ENCODE measurements around the gene TGFBI. TPM values are rescaled to one million over a fixed set of nuclear protein-coding genes. Genes with fewer than 3 reads are reported as not detected.

TGFBI gene
- total and polyA plus RNA-seq, 2 experiments from 2014 or later, result 2.9 to 10.2 TPM

DNA sequence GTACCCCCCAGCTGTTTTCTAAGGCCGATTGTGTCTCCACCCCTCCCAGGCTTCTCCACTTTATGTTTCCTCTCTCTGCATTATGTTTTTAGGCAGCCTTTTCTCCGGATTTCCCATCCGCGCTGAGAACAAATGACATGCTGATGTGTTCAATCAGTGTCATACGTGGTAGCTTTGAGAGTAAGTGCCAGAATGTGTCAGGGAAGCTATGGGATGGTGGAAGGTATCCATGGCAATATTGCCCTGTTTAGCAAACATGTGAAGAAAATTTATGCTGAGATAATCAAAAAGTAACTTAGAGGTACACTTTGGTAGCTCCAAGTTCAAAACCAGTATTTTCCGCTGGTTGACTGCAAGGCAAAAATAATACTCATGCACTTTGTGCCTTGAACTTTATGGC lies 37.4 kb upstream of the TGFBI start:
- H3K9me3 ChIP-seq (ENCODE audit: low read depth), result no peaks in the 10 kb centered on the region
- TF ChIP-seq, protein P1, sequence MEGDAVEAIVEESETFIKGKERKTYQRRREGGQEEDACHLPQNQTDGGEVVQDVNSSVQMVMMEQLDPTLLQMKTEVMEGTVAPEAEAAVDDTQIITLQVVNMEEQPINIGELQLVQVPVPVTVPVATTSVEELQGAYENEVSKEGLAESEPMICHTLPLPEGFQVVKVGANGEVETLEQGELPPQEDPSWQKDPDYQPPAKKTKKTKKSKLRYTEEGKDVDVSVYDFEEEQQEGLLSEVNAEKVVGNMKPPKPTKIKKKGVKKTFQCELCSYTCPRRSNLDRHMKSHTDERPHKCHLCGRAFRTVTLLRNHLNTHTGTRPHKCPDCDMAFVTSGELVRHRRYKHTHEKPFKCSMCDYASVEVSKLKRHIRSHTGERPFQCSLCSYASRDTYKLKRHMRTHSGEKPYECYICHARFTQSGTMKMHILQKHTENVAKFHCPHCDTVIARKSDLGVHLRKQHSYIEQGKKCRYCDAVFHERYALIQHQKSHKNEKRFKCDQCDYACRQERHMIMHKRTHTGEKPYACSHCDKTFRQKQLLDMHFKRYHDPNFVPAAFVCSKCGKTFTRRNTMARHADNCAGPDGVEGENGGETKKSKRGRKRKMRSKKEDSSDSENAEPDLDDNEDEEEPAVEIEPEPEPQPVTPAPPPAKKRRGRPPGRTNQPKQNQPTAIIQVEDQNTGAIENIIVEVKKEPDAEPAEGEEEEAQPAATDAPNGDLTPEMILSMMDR (IDR thresholded peaks at IDR 0.05; ENCODE audit: low read depth, low read length), result no peak
- peaks cover 3% of the 10 kb centered on the region for H3K27me3 ChIP-seq
- DNase-seq (ENCODE audit: low read depth in 1 of 2, low spot score in 1 of 2), result no peak
- H3K4me3 ChIP-seq, result no peak overlapping the region
- H3K4me1 ChIP-seq (ENCODE audit: low read depth), result no peaks in the 10 kb centered on the region
- H3K36me3 ChIP-seq, result no peaks in the 10 kb centered on the region
- H3K27ac ChIP-seq, result no peak overlapping the region

DNA sequence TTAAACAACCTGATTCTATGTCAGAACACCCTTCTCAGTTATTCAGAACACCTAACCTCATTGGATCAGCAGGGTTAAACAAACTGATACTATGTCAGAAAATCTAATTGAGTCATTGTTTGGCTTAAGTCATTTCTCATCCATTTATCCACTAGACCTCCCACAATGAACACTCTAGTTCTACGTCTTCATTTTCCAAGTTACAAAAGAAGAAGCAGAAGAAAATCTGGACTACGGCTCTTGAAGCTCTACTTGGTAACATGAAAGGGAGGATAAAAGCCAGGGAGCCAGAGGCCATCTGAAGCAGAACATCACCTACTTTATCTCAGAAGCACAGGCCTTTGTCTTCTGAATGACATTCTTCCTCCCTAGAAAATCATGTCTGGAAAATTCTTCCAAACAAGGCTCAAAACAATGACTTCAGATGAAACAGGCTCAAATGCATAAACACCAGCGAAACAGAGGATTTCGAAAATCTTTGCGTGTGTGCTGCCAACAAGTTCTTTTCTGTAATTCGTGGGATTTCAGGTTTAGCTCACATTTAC lies 35.4 kb upstream of the TGFBI start:
- TF ChIP-seq, protein P1 (IDR thresholded peaks at IDR 0.05; ENCODE audit: low read depth, low read length), result no peak
- no peaks in the 10 kb centered on the region for H3K4me1 ChIP-seq (ENCODE audit: low read depth)
- no peak overlapping the region for H3K27ac ChIP-seq

DNA sequence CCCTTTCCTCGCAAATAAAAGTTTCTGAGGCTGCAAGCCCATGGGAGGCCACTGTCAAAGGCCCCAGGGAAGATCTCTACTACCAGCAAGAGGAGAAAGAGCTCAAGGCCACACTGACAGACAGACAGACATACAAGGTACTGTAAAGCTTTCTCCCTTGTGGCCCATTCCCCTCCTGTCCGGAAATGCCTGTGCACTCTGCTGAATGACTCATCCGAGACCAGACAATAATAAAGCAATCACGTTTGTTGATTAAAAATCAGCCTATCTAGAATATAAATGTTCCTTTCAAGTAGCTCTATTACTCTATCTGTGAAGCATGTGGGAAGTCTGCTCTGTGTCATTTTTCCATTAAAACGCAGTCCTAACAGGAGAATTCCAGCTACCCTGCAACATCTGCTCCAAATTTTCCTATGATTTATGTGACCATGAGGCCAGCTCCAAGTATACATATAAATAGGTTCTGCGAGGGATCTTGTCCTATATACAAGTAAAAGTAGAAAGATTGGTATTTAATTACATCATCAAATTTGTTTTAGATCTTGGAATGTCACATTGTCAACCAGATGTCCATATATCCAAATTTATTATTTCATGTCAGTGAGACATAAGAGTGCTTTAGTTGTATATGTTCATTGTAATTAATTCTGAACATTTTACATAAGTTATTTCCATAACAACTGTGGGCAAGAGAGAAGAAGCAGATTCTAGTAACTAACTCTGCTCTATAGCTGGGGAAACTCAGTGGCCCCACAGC lies 34.7 kb upstream of the TGFBI start:
- Histone ChIP-seq H3K36me3 (no peaks in the 10 kb centered on the region), H3K27ac (no peak overlapping the region), H3K4me1 (ENCODE audit: low read depth) (no peaks in the 10 kb centered on the region), H3K9me3 (ENCODE audit: low read depth) (no peaks in the 10 kb centered on the region), H3K4me3 (no peak overlapping the region), H3K27me3 (peaks cover 3% of the 10 kb centered on the region)
- peak in 1 of 2 donors; percentile 72 for DNase-seq (ENCODE audit: low read depth in 1 of 2, low spot score in 1 of 2)
- TF ChIP-seq, protein P1 (IDR thresholded peaks at IDR 0.05; ENCODE audit: low read depth, low read length), result no peak

More for the DNA sequence above, 35.4 kb upstream of the TGFBI start:
- Histone ChIP-seq H3K27me3 (peaks cover 3% of the 10 kb centered on the region), H3K4me3 (no peak overlapping the region), H3K9me3 (ENCODE audit: low read depth) (no peaks in the 10 kb centered on the region), H3K36me3 (no peaks in the 10 kb centered on the region)
- no peak for DNase-seq (ENCODE audit: low read depth in 1 of 2, low spot score in 1 of 2)

DNA sequence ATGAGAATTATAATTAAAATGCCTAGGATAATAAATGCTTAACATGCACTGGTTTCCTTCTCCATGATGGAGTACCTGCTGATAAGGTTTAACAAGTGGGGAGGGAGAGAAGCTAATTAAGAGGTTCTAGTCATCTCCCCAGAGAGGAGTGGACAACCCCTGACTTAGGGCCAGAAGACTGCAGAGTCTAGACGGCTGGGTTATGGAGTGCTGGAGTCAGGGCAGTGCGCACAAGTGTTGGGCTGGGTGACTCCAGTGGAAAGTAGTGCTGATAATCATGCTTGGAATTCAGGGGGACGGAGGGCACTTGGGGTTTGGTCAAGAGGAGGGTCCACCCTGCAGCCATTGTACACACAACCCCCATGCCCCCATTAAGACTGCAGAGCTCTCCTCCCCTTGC lies 32.8 kb upstream of the TGFBI start:
- Histone ChIP-seq H3K27me3 (peaks cover 3% of the 10 kb centered on the region), H3K36me3 (no peaks in the 10 kb centered on the region), H3K9me3 (ENCODE audit: low read depth) (no peaks in the 10 kb centered on the region), H3K27ac (no peak overlapping the region), H3K4me1 (ENCODE audit: low read depth) (no peaks in the 10 kb centered on the region), H3K4me3 (no peak overlapping the region)
- DNase-seq (ENCODE audit: low read depth in 1 of 2, low spot score in 1 of 2), result no peak
- TF ChIP-seq, protein P1 (IDR thresholded peaks at IDR 0.05; ENCODE audit: low read depth, low read length), result no peak

DNA sequence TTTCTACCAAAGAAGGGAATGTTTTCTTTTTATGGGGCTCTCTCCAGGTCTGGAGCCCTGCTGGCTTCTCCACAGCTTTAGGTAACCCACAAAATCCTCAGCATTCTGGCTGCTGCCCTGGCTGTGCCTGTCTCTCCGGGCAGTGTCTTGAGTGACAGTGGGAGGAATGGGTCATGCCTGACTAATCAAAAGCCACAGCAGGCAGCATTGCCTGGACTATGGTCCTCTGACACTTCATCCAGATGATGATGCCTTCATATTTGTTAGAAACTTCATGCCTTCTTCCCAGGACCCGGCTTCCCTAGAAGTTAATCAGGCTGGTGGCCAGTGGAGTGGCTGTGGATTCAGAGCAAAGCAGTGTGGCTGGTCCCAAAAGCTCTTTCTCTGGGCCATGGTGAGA lies 32.2 kb upstream of the TGFBI start:
- TF ChIP-seq, protein P1 (IDR thresholded peaks at IDR 0.05; ENCODE audit: low read depth, low read length), result no peak
- Histone ChIP-seq H3K27me3 (peaks cover 3% of the 10 kb centered on the region), H3K4me3 (no peak overlapping the region), H3K36me3 (no peaks in the 10 kb centered on the region), H3K27ac (no peak overlapping the region), H3K4me1 (ENCODE audit: low read depth) (no peaks in the 10 kb centered on the region), H3K9me3 (ENCODE audit: low read depth) (no peaks in the 10 kb centered on the region)
- DNase-seq (ENCODE audit: low read depth in 1 of 2, low spot score in 1 of 2), result no peak

Data from cardiac muscle cell (in vitro differentiated cells and primary cell).